HG03460 (cell line): ENCODE measurements around the gene PRDM2.
"Not testable (repeated sequence)": the region's sequence is repeated elsewhere in the genome, so short reads cannot be mapped to it uniquely, and the experiment has no call there.

ENCODE experiments used
- ATAC-seq: cut with Tn5 transposase; IDR thresholded peaks from one replicate; pipeline ENCODE4 v1.9.1; 2021; ENCODE audit not compliant: unreplicated experiment

Gene PRDM2

DNA sequence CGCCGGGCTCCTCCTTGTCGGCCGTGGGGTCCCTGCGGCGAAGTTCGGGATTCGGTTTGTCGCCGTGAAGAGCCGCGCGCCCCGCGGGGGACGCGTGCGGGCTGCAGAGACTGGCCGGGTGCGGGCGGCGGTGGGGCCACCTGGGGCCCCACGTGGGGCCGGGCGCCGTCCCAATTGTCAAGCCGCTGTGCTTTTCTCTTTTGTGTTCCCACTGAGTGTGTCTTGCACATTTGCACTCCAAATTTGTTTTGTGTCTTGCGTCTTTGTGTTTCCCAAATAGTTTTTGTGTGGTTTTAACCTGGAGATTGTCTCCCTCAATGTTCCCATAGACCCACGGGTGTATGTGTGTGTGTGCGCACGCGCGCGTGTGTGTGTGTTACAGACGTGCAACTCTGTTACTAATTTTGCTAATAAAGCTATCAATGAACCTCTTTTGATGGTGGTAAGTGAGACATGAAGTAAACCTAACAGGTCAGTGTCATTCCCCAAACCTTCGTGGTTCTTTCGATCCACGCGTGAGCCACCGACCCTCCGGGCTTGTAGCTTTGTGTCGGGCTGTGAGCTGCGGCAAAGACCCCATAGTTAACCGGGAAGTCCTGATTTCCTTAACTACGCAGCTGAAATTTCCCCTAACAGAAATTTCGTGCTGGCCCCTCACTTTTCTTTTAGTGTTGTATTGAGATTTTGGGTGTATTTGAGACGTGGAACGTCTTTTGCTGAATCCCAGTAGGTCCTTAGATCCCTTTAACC lies 708 bp downstream of the PRDM2 start:
- no peak for ATAC-seq

DNA sequence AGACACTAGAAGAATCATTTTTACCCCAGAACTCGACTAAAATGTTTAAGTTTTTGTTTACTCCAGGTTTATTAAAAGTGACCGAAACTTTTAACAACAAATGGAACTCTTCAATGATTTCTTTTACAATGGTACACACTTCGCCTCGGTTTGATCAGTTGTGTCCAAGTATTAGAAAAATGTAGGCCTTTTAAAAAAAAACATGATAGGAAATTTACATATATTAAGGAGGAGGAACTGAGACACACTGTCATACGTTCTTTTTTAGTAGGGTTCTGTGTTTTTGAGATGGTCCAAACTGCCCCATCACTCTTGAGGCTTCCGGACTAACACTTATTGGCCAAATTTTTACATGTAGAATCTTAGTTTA lies 1.3 kb downstream of the PRDM2 start:
- no peak for ATAC-seq

DNA sequence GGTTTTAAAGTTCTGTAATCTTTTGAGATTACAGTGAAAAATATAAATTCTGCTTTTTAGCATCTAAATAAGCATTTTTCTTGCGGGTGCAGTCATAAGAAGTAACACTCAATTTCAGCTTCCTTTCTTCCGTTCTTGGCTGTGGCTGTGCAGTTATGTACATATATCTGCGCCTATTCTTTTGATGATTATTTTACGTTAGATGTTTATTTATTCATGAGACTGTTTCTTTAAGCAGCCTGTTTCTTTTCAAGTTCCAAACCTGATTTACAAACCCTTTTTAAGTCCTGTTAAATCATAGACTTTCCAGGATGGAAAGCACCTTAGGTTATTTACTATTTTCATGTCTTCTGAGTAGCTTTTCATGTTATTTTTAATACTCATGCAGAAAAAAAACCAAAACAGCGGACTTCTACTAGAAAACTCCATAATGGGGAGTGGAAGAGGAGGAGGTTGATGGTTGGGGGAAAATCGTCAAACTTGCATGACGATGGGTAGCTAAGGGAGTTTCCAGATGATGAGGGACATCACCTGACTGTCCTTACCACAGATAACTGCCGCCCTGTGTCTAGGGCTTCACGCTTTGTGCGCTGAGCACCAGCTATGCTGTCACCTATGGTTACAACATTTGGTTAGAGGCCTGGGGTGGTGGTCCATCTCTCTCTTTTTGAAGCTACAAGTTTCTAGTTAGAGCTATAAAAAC lies 2.6 kb downstream of the PRDM2 start:
- ATAC-seq = peak; percentile 82

DNA sequence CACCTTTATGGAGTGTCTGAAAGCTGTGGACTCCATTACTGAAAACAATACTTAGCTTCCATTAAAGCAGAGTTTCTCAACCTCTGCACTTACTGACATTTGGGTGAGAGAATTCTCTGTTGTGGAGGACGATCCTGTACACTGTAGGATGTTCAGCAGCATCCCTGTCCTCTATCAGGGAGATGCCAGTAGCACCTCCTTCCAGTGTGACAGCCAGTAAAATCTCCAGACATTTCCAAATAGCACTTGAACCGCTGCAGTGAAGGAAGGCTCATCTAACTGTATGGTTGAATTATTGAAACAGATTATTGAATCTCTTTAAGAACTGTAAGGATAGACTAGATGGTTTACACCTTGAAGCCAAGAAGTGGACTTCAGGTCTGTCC lies 3.1 kb downstream of the PRDM2 start:
- no peak for ATAC-seq

DNA sequence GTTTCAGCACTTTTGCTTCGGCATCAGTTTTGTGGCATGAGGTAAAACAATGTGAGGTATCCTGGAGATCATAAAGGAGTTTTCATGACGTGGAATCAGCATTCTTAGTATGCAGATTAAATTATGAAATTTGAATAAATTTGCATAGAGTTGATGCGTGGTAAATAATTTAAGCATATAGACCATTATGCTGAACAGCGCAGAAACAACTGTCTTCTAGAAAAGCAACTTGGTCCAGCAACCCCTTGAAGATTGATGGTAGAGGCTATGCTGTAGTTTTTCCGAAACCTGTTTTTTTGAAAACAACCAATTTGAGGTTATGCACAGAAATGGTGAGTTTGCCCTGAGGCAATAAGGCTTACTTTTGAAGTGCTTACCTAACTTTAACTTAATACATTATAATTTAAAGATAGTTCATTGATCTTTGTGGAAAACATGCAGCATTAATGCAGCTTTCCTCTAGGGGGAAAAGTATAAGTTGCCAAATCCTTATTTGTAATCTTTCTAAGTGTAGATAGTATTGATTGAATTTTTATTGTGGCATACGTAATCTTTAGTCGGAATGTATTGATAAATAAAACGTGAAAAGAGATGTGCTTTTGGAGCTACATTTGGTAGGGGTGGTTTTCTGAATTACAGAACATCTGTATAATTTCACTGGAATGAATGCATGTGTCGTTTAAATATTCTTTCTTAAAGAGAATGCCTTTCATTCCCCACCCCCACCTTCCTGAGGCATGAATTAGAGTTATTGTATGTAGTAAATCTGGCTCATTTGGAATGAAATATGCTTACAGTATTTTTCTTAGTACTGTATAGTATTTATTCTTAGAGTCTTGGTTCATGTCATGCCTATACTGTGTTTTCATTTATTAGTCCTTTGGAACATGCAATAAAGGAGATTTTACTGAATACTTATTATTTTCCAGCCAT lies 3.8 kb downstream of the PRDM2 start:
- ATAC-seq = no peak

DNA sequence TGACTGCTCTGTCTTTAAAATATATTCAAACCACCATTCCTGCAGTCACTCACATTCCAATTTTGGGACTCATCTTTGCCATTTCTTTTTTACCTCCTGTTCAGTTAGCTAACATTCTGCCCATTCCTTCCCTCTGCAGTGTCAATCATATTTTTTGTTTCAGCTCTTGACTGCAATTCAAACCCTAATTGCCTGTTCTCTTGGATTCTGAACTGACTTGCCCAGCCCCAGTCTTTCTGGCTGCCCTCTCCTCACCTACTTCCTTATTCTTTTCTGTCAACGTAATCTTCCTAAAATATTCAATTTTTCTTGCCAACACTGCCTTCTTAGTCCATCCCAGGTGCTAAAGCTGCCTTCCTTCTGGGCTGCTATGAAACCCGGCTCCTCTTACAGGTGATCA lies 6.1 kb downstream of the PRDM2 start:
- no peak for ATAC-seq

DNA sequence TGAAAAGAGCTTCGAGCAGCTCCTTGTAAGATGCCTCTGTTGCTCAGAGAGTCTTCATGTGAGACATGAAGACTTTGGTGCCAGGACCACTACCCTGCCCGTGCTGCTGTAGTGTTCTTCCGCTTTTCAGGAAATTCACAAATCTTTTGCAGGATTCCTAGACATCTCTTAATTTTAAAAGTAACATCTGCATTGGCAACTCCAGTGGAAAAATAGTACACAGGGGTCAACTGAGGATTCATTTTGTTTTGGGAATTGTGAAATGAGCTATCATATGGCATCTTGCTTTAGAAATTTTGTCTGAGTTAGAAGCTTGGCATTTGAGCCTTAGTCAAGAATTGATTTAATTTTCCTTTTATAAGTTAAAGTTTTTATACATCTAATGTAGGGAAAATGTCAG lies 7.2 kb downstream of the PRDM2 start:
- ATAC-seq = no peak

DNA sequence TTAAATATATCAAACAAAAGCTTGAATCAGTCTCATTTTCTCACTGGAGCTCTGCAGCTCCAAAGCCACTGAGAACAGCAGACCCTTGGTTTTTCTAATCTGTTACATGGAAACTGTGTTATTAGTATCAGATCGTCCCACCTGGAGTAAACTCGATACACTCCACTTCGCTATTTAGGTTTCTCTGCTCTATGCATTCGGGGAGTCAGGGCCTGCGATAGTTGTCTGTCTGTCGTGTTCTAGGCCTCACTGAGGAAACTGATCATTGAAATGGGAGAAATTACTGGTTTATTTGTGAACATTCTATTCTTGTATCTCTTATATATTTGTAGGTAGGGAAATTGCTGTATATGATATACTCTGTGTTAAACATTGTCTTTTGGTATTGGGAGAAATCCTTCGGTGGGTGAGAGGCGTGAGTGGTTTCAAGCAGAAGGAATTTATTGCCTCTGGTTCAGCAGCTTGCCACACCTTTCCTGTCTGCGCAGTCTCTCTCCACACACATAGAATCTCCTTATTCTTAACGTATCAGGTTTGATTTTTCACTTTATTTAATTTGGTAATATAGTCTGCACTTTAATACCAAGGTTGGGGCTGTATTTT lies 8.5 kb downstream of the PRDM2 start:
- ATAC-seq = no peak

DNA sequence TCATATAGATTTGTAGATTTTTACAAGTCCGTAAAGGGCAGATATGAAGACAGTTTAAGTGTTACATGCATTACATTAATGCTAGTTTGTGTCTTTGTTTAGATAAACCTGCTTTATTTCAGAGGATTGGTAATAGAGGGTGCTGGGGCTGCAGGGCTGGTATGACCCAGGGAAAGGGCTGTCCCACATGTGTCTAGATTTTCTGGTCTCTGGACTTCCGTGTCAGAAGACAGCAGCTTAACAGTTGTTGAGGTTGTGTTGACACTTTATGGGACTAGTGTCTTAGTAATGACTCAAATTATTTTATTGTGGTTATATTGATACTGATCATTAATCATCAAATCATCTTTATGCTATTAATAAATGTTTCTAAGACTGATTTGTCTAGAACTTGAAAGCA lies 10.1 kb downstream of the PRDM2 start:
- ATAC-seq = no peak

DNA sequence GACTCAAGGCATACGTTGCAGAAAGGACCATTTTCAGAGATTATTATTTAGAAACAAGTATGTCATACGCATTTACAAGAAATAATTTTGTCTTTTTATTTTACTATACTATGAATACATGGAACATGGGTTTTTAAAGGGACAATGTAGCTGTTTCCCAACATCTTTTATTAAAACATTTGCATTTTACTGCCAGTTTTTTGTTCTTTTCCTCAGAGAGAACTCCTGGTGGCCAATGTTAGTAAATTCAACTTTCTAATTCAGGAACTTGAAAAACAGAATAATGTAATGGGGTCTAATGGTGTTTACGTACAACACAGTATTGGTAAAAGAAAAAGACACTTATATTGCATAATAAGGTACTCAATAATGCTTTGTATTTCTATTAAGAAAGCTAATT lies 14.9 kb downstream of the PRDM2 start:
- ATAC-seq = no peak

DNA sequence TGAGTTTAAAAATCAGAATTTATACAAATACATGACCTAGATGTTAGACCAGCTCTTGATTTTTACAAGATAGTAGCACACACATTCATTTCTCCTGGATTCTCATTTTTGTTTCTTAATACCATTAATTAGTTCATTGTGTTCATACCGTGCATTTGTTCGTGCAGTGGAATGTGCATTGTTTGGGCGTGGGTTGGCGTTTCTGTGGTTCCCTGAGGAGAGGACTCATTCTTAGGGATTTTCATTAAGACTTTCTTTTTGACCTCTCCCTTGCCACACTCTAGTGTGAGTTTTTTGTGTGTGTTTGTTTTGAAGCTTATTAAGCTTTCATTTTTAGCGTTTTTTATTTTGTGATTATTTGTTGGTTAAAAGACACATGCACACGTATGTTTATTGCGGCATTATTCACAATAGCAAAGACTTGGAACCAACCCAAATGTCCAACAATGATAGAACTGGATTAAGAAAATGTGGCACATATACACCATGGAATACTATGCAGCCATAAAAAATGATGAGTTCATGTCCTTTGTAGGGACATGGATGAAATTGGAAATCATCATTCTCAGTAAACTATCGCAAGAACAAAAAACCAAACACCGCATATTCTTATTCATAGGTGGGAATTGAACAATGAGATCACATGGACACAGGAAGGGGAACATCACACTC lies 15.8 kb downstream of the PRDM2 start:
- ATAC-seq = not testable (repeated sequence)

DNA sequence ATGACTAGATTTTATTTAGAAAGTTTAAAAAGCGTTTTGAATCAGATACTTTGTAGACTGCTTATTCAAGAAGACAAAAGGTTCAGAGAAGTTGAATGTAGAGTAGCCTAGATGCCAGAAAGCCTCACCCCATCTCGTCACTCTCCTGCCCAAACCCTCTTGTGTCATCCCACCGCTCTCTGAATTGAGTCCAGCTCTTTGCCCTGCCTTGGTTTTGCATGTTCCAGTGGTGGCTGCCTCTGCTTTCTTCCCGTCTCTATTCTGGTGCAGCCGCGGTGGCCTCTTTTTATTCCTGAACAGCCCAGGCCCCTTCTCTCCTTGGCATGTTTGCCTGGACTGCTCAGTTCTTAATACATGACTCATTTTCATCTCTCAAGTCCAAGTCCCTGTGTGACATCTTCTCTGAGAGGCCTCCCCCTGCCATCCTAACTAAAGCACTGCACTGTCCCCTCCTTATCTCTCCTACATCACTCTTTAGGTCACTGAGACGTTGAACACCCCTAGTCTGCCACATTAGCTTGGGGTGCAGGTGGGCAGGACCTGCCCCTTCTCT lies 22.9 kb downstream of the PRDM2 start:
- ATAC-seq = no peak

DNA sequence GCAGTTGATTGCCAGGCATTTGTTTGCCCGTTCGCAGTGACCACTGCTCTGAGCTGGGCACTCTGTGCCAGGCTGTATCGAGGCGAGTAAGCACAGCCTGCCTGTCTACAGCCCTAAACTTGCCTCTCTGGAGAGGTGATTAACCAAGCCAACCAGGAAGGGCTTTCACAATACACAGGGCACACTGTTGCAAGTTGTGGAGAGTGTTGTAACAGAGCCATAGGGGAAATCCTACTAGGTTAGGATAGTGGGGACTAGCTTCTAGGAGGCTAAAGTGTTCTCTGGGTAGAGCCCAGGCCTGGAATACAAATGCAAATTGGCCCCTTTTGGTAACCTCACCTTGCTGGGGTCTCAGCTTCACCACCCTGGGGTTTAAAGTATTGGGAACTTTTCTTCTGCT lies 23.8 kb downstream of the PRDM2 start:
- ATAC-seq = no peak

DNA sequence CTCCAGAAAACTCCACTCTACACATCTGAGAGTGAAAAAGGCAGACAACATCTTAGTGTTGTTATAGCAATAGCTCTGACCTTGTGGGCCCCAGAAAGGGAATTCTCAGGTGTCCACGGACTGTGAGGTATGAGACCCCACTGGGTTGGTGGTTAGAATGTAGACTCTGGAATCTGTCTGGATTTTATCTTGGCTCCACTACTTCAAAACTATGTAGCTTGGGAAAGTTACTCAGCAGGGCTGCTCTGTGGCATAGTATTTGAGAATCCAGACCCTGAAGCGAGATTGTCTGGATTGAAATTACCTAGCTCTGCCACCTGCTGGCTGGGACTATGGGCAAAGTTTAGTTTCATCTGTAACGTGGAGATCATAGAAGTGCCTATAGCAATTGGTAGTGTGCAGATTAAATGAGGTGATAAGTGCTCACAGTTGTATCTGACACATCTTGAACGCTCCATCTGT lies 25.8 kb downstream of the PRDM2 start:
- no peak for ATAC-seq

DNA sequence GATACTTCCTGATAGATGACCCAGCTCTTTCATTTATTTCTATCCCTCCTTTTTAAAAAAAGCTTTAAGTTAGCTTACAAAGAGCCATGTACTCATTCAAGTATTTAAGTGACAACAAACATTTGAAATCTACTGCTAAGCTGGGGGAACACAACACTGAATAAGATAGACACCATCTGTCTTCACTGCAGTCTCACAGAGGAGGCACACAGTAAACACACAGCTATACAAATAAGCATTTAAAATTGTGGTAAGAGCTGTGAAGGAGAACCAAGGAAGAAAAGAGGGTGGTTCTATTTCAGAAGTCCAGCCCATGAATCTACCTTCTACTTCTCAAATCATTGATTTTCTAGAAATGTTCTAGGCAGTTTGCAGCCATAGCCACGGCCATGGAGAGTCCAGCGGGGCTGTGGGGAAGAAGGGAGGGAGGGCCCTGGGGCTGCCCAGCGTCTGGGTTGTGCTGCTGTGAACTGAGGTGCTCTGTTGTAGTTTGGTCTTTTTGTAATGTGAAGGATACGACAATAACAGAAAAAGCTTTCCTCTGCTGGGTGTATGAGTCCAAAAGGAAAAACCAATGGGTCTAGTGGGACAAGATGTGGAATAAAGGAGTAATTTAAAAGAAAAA lies 28.2 kb downstream of the PRDM2 start:
- ATAC-seq = no peak

DNA sequence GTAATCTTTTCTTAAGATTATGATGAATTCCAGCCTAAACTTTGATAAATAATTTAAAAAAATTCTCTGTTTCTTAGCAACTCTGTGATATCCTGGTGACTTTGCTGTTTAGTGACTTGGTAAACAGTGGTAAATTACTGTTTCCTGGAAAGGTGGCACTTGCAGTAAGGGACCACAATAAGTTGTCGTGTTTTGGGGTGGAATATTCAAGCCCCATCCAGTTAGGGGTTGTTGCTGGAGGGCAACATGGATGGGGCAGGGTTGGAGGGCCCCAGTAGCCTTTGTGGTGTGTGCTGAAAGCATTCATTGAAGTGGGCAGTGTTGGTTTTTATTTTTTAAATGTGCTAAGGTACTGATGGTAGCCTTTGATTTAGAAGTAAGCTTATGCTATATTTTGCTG lies 30.3 kb downstream of the PRDM2 start:
- no peak for ATAC-seq

DNA sequence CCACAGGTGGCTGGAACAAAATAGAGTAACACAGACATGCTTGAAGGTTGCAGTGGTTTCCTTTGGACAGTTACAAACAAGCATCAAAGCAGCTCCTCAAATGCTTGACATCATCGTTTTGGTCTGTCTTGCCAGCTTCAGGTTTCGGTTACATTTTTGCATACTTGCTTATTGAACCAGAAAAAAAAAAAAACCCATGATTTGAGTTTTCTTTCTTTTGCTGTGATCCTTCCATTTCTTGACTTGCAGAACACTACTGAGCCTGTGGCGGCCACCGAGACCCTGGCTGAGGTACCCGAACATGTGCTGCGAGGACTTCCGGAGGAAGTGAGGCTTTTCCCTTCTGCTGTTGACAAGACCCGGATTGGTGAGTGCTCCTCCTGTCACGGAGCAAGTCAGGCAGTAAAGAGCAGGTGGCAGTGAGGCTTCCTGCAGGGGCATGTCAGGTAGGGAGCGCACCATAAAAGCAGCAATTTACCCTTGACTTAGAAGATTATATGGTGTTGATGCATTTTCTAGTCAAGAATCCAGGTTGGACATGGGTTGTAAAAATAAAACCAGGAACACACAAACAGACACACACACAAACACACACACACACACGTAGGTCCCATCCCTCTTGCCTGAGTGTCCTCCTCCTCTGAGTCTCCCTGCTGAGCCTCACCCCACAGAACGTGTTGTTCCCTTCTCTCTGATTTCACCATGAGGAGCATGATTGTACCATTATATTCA lies 30.9 kb downstream of the PRDM2 start:
- peak; percentile 88 for ATAC-seq

DNA sequence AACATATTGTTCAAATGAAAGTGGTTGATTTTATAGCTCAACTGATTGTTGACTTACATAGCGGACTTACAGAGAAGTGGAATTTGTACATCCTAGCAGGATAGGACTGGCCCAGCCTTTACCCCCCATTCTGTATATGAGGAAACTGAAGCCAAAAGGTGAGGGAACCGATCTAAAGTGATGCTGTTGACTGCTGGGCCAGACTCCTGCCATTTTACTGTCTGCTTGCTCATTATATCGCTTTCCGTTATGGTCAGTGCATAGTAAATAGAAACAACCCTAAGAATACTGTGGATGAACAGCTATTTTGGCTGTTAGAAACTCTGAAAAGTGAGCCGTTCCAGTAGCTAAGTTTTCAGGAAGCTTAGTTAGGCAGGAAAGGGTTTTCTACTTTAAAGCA lies 31.9 kb downstream of the PRDM2 start:
- no peak for ATAC-seq

DNA sequence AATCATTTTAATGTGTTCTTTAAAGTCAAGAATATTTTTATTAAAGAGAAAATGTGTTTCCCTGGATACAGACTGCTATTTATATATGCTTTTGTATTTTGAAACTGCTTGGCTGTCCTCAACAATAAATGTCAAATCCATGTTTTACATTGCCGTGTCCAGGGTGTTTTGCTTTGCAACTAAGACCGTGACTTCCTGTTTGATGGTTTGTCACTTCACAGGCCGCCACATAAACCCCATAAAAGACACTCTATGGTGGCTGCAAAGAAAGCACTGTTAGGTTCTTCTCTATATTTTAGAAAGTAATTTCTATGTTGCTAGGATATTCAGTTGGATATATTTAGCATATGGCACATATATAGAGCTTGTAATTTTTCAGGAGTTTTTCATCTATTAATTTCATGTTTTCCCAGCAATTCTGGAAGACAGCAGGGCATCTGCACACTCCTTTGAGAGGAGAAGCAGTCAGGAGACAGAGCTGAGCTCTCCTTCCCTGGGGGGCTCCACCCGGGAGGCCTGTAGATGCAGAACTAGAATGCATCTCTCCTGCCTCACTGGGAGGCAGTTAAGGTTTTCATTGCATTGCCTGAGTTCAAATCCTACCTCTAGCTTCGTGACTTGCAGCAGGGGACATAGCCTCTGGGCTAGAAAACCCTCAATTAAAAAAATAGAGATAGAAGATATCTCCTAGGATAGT lies 33.1 kb downstream of the PRDM2 start:
- ATAC-seq = no peak
